Dendritic cell treated with granulocyte-macrophage colony-stimulating factor and Interleukin-4, amounts not matched to agents 40 ng/mL and 50 ng/mL, for 4 days (primary cell): ENCODE data around the gene MARCKS.
"Not testable (repeated sequence)": the region's sequence is repeated elsewhere in the genome, so short reads cannot be mapped to it uniquely, and the experiment has no call there.

Experiments
- H3K27ac Mint-ChIP-seq: one replicate; pipeline ENCODE4 v1.8.0; 2022; ENCODE audit warnings: mild to moderate bottlenecking, mixed read lengths
- H3K27me3 Mint-ChIP-seq: one replicate; pipeline ENCODE4 v1.8.0; 2022; ENCODE audit warnings: mild to moderate bottlenecking, mixed read lengths
- H3K36me3 Mint-ChIP-seq: one replicate; pipeline ENCODE4 v1.8.0; 2022; ENCODE audit warnings: low read depth, mixed read lengths
- H3K4me1 Mint-ChIP-seq: one replicate; pipeline ENCODE4 v1.8.0; 2022; ENCODE audit warnings: low read depth, mixed read lengths
- H3K4me3 Mint-ChIP-seq: one replicate; pipeline ENCODE4 v1.8.0; 2022; ENCODE audit warnings: mild to moderate bottlenecking, moderate library complexity, mixed read lengths
- H3K9me3 Mint-ChIP-seq: one replicate; pipeline ENCODE4 v1.8.0; 2022; ENCODE audit warnings: mixed read lengths
- intact Hi-C: fragments of 100-400 bp; cut with micrococcal nuclease; formaldehyde crosslinking; loops from one replicate; pipeline ENCODE4 v1.15.0; 2022

MARCKS gene

GRCh38 chr6:113909224-113909856 is 52.2 kb downstream of the MARCKS start:
- H3K27ac Mint-ChIP-seq, result no peak overlapping the region
- intact Hi-C loops, result loop anchor here (1.0 kb wide), 2 partner anchors 603 to 1129 kb away; no protein-coding TSS in a partner anchor
- H3K27me3 Mint-ChIP-seq, result peaks cover 1% of the 10 kb centered on the region
- H3K4me1 Mint-ChIP-seq, result no peaks in the 10 kb centered on the region
- no peaks in the 10 kb centered on the region for H3K9me3 Mint-ChIP-seq
- H3K4me3 Mint-ChIP-seq, result no peak overlapping the region
- no peaks in the 10 kb centered on the region for H3K36me3 Mint-ChIP-seq

DNA sequence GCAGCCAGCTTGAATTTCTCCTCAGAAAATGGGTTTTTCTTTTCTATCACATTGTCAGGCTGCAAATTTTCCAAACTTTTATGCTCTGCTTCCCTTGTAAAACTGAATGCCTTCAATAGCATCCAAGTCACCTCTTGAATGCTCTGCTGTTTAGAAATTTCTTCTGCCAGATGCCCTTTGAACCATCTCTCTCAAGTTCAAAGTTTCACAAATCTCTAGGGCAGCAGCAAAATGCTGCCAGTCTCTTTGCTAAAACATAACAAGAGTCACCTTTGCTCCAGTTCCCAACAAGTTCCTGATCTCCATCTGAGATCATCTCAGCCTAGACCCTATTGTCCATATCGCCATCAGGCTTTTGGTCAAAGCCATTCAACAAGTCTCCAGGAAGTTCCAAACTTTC is 53.1 kb downstream of the MARCKS start:
- H3K4me1 Mint-ChIP-seq, H3K27ac Mint-ChIP-seq, H3K4me3 Mint-ChIP-seq, H3K27me3 Mint-ChIP-seq, H3K9me3 Mint-ChIP-seq, intact Hi-C loops, H3K36me3 Mint-ChIP-seq: not testable (repeated sequence)
